Left lung (tissue), 10 donors: ENCODE measurements around the gene NHS. TPM values are rescaled to one million over a fixed set of nuclear protein-coding genes. Genes with fewer than 3 reads are reported as not detected.

Experiments
- ATAC-seq: fragments of 200-7000 bp; cut with Tn5 transposase; one replicate; pipeline ENCODE4 v1.9.1; 2020; ENCODE audit warnings: moderate library complexity
- DNase-seq, 4 donors: peaks; one replicate each; pipeline ENCODE4 v3.0.0-alpha.2; 2013 to 2020
- H3K27ac ChIP-seq, 2 donors: fragments of 200-600 bp; sonication (generic) in 1 of 2; one replicate each; pipeline versions ENCODE4 v1.5.0 to v1.8.0; 2020 to 2021
- H3K27me3 ChIP-seq, 2 donors: fragments of 200-600 bp; sonication (generic) in 1 of 2; one replicate each; pipeline versions ENCODE4 v1.5.0 to v1.8.0; 2020 to 2021
- H3K36me3 ChIP-seq, 2 donors: fragments of 200-600 bp; sonication (generic) in 1 of 2; one replicate each; pipeline versions ENCODE4 v1.5.0 to v1.8.0; 2020 to 2021
- H3K4me1 ChIP-seq, 2 donors: fragments of 200-600 bp; one replicate each; pipeline ENCODE4 v1.8.0; 2021
- H3K4me3 ChIP-seq, 2 donors: fragments of 200-600 bp; sonication (generic) in 1 of 2; one replicate each; pipeline versions ENCODE4 v1.5.0 to v1.8.0; 2020 to 2021; ENCODE audit warnings: mild to moderate bottlenecking in 1 of 2
- H3K9me3 ChIP-seq, 2 donors: fragments of 200-600 bp; sonication (generic) in 1 of 2; one replicate each; pipeline versions ENCODE4 v1.5.0 to v1.8.0; 2020 to 2021
- intact Hi-C, 2 donors: fragments of 100-400 bp; cut with DNase I; formaldehyde crosslinking; loops; one replicate each; pipeline versions ENCODE4 v1.11.2 to v1.14.2; 2022
- polyA plus RNA-seq, 6 donors: library from polyadenylated mRNA; unstranded; fragments of 120-200 nt; gene quantifications; one replicate each; pipeline ENCODE4 v1.2.1, GENCODE V29; 2013; ENCODE audit not compliant: insufficient read length in 6 of 6
- total RNA-seq, 2 donors: library from RNA; stranded (reverse); fragmentation: NEBNext Ultra II Directional; extraction: Animal tissue kit (Norgen Biotek cat#: 25700); gene quantifications; one replicate each; pipeline ENCODE4 v1.2.1, GENCODE V29; 2021
- TF ChIP-seq, protein P1 (sequence below), 2 donors: fragments of 200-600 bp; sonication (generic) in 1 of 2; IDR thresholded peaks; one replicate each; pipeline versions ENCODE4 v1.5.0 to v1.8.0; 2021; ENCODE audit warnings: antibody characterized with exemption in 2 of 2
- donor health status: DM: no; HTN: yes; CAD: no.
- donor health status: DM: no; HTN: no; CAD: no.

NHS gene
- total and polyA plus RNA-seq, 8 donors = 1.4 to 8.3 (median 6.5) TPM

DNA sequence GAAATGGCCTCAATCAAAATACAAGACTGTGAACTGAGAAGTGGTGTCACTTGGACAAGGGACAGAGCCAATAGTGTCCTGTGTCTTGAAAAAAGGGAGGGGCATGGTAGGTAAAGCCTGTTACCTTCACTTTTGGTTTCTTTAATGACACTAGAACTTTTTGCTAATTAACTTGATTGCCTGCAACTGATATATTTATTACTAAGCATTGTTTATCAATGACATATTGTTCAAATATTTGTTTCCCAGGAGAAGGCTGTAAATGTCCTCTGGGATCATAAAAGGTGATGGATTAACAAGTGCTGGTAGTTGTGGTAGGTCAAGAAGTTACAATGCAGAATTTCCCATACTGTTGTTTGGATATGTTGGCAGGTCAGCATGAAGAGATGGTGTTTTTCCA lies 268.5 kb downstream of the NHS start:
- H3K36me3 ChIP-seq = no peaks in the 10 kb centered on the region
- no peak overlapping the region for H3K4me3 ChIP-seq
- TF ChIP-seq, protein P1, sequence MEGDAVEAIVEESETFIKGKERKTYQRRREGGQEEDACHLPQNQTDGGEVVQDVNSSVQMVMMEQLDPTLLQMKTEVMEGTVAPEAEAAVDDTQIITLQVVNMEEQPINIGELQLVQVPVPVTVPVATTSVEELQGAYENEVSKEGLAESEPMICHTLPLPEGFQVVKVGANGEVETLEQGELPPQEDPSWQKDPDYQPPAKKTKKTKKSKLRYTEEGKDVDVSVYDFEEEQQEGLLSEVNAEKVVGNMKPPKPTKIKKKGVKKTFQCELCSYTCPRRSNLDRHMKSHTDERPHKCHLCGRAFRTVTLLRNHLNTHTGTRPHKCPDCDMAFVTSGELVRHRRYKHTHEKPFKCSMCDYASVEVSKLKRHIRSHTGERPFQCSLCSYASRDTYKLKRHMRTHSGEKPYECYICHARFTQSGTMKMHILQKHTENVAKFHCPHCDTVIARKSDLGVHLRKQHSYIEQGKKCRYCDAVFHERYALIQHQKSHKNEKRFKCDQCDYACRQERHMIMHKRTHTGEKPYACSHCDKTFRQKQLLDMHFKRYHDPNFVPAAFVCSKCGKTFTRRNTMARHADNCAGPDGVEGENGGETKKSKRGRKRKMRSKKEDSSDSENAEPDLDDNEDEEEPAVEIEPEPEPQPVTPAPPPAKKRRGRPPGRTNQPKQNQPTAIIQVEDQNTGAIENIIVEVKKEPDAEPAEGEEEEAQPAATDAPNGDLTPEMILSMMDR (IDR thresholded peaks at IDR 0.05) = no peak
- DNase-seq (no peak), ATAC-seq (no peak)
- H3K27ac ChIP-seq = no peak overlapping the region
- no peaks in the 10 kb centered on the region for H3K27me3 ChIP-seq
- intact Hi-C loops = no loop called here
- no peaks in the 10 kb centered on the region for H3K4me1 ChIP-seq
- no peaks in the 10 kb centered on the region for H3K9me3 ChIP-seq

DNA sequence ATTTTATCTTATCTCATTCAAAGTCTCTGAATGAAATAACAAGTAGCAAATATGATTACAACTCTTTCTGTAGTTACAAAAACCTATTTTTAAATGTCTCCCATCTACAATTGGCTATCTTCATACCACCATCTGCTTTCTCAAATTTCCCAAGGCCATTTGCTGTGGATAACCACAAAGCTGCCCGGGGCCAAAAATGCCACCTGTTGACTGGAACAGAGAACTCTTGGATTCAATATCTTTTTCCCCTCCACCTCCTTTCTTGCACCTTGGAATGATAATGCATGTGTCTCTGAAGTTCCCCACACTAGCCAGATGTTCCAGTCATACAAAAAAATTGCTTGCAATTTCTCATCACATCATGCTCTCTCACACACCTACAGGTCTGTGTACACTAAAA lies 269.0 kb downstream of the NHS start:
- H3K4me3 ChIP-seq = no peak overlapping the region
- intact Hi-C loops = no loop called here
- no peak overlapping the region for H3K27ac ChIP-seq
- DNase-seq (no peak), ATAC-seq (no peak)
- no peaks in the 10 kb centered on the region for H3K36me3 ChIP-seq
- H3K4me1 ChIP-seq = no peaks in the 10 kb centered on the region
- TF ChIP-seq, protein P1 (IDR thresholded peaks at IDR 0.05) = no peak
- H3K9me3 ChIP-seq = no peaks in the 10 kb centered on the region
- no peaks in the 10 kb centered on the region for H3K27me3 ChIP-seq

DNA sequence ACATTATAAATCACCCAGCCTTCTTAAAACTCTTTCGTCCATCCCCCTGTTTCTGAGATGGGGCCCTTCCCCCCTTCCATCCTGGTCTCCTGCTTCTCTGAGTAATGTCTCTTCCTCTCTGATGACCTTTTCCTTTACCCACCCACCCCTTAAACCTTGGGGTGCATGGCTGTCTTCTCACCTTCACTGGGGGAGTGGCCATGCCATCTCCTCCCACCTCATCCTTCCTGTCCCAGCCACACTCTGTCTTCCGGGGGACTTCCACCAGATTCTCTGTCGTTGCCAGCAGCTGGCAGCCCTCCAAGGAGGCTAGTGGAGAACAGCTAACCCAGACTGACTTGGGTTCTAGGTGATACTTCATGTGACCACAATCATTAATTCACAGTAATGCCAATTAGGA lies 279.1 kb downstream of the NHS start:
- intact Hi-C loops = no loop called here

DNA sequence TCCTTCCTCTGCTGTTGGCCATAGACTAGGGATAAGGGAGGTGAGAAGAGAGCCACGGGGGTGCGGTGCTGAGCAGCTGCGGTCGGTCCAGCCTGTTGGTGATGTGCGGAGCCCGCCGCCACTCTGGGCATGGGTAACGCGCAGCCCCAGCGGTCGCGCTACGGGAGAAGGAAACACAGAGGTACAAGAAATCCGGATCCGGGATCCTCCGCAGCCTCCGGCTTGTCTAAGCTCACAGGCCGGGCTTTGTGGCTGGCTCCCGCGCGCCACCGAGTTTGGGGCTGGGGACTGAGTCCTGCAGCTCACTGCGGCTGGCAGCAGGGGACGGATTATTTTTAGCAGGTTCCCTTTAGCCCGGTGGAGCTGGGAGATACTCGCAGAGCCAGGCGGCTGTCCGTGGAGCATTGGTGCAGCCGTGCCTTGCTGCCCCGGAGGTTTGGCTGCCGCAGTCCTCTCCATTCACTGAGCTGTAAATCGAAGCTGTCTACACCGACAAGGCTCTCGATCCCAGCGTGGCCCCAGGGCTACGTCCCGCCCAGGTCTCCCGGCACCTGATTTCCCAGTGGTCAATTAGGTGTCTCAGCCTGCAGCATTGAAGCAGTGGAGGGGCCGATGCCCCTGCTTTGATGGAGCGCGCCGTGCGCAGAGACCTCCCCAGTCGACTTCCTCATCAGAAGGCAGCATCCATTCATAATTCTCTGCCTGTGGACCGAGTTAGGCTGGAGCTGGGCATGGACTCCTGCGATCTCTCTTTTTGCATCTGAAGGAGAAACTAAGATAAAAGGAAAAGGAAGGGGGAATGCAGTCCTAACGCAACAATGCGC lies 280.4 kb downstream of the NHS start:
- TF ChIP-seq, protein P1 (IDR thresholded peaks at IDR 0.05) = no peak
- DNase-seq (peak in 1 of 4 donors; percentile 63), ATAC-seq (peak; percentile 41)
- Histone ChIP-seq H3K4me3 (peak overlapping the region in 1 of 2 donors; percentile 9), H3K4me1 (no peaks in the 10 kb centered on the region), H3K36me3 (no peaks in the 10 kb centered on the region), H3K27ac (no peak overlapping the region), H3K9me3 (no peaks in the 10 kb centered on the region), H3K27me3 (peaks cover 0 to 36% of the 10 kb centered on the region in 2 donors)
- intact Hi-C loops = no loop called here

More for the DNA sequence above, 279.1 kb downstream of the NHS start:
- ATAC-seq (no peak), DNase-seq (no peak)
- no peak overlapping the region for H3K4me3 ChIP-seq
- peaks cover 0 to 36% of the 10 kb centered on the region in 2 donors for H3K27me3 ChIP-seq
- no peaks in the 10 kb centered on the region for H3K4me1 ChIP-seq
- H3K27ac ChIP-seq = no peak overlapping the region
- H3K36me3 ChIP-seq = no peaks in the 10 kb centered on the region
- H3K9me3 ChIP-seq = no peaks in the 10 kb centered on the region
- TF ChIP-seq, protein P1 (IDR thresholded peaks at IDR 0.05) = no peak

DNA sequence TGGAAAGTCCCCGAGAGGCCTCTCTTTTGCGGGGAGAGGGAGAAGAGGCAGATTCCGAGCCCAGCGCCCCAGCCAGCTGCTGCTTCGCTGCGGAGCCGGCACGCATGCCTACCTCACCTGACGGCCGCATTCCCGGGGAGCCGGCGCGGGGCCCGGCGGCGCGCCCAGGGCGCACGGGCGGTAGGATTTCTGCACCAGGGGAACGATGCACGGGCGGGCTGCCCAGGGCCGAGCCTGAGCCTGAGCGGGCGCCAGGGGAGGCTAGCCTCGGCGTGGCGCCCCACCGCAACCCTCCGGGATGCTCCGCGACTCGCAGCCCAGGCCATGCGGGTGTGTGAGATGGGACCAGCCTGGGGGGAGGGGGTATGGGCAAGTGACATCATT lies 281.0 kb downstream of the NHS start:
- H3K27ac ChIP-seq = no peak overlapping the region
- ATAC-seq = peak; percentile 23
- H3K4me3 ChIP-seq = peak overlapping the region in 1 of 2 donors; percentile 9
- TF ChIP-seq, protein P1 (IDR thresholded peaks at IDR 0.05) = no peak
- H3K4me1 ChIP-seq = no peaks in the 10 kb centered on the region
- intact Hi-C loops = no loop called here
- no peaks in the 10 kb centered on the region for H3K9me3 ChIP-seq
- peak in 1 of 4 donors; percentile 27 for DNase-seq
- H3K27me3 ChIP-seq = peaks cover 0 to 36% of the 10 kb centered on the region in 2 donors
- no peaks in the 10 kb centered on the region for H3K36me3 ChIP-seq
